ENCODE results near the gene ZNF554. TPM values are rescaled to one million over a fixed set of nuclear protein-coding genes. Genes with fewer than 3 reads are reported as not detected.

Gene ZNF554
- total RNA-seq, 1 donor from 2014 or later, result 4.2 TPM

GRCh38 chr19:2806736-2807378 is 12.8 kb upstream of the ZNF554 start:
- no peak overlapping the region for H3K4me3 ChIP-seq
- DNase-seq, result no peak
- peaks cover 75% of the 10 kb centered on the region for H3K36me3 ChIP-seq
- no peaks in the 10 kb centered on the region for H3K27me3 ChIP-seq (ENCODE audit: low read depth)
- H3K27ac ChIP-seq (replicated peaks), result no peak overlapping the region
- no peak for TF ChIP-seq CTCF (IDR thresholded peaks at IDR 0.05; ENCODE audit: borderline replicate concordance)
- intact Hi-C loops (cut with micrococcal nuclease), result no loop called here
- no peaks in the 10 kb centered on the region for H3K4me1 ChIP-seq
- H3K9me3 ChIP-seq (replicated peaks), result no peaks in the 10 kb centered on the region

GRCh38 chr19:2807379-2808128 is 12.1 kb upstream of the ZNF554 start:
- no peak overlapping the region for H3K4me3 ChIP-seq
- no peaks in the 10 kb centered on the region for H3K9me3 ChIP-seq (replicated peaks)
- TF ChIP-seq CTCF (IDR thresholded peaks at IDR 0.05; ENCODE audit: borderline replicate concordance), result no peak
- no peaks in the 10 kb centered on the region for H3K27me3 ChIP-seq (ENCODE audit: low read depth)
- DNase-seq, result no peak
- intact Hi-C loops (cut with micrococcal nuclease), result no loop called here
- H3K36me3 ChIP-seq, result peaks cover 78% of the 10 kb centered on the region
- H3K4me1 ChIP-seq, result no peaks in the 10 kb centered on the region
- no peak overlapping the region for H3K27ac ChIP-seq (replicated peaks)

GRCh38 chr19:2808129-2808941 is 11.3 kb upstream of the ZNF554 start:
- TF ChIP-seq CTCF (IDR thresholded peaks at IDR 0.05; ENCODE audit: borderline replicate concordance), result no peak
- DNase-seq, result no peak
- Histone ChIP-seq H3K27me3 (ENCODE audit: low read depth) (no peaks in the 10 kb centered on the region), H3K4me1 (no peaks in the 10 kb centered on the region), H3K4me3 (no peak overlapping the region), H3K36me3 (peaks cover 70% of the 10 kb centered on the region), H3K9me3 (replicated peaks) (no peaks in the 10 kb centered on the region), H3K27ac (replicated peaks) (no peak overlapping the region)
- intact Hi-C loops (cut with micrococcal nuclease), result no loop called here

GRCh38 chr19:2809387-2810140 is 10.1 kb upstream of the ZNF554 start:
- Histone ChIP-seq H3K36me3 (peaks cover 74% of the 10 kb centered on the region), H3K27ac (replicated peaks) (no peak overlapping the region), H3K4me1 (no peaks in the 10 kb centered on the region), H3K9me3 (replicated peaks) (no peaks in the 10 kb centered on the region), H3K27me3 (ENCODE audit: low read depth) (no peaks in the 10 kb centered on the region), H3K4me3 (no peak overlapping the region)
- intact Hi-C loops (cut with micrococcal nuclease), result no loop called here
- DNase-seq, result no peak
- no peak for TF ChIP-seq CTCF (IDR thresholded peaks at IDR 0.05; ENCODE audit: borderline replicate concordance)
